ENCODE data around the gene RBFOX2.
A peak's percentile ranks its signal among the peaks of the same experiment; 100 is the strongest.

The RBFOX2 gene

GRCh38 chr22:35971456-35972119 lies 57.0 kb downstream of the RBFOX2 start:
- FAIRE-seq: peak; percentile 96

GRCh38 chr22:35970616-35971455 lies 57.8 kb downstream of the RBFOX2 start:
- FAIRE-seq: no peak

DNA sequence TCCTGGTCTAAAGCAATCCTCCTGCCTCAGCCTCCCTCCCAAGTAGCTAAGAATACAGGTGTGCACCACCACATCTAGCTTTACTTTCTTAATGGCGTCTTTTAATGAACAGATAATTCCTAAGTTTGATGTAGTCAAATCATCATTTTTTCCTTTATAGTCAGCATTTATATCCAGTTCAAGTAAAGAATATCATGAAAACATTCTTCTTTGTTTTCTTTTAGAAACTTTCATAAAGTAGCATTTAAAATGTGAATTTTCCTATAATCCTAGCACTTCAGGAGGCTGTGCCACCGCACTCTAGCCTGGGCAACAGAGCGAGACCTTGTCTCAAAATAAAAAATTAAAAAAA lies 61.6 kb downstream of the RBFOX2 start:
- FAIRE-seq: no peak

GRCh38 chr22:35966314-35967045 lies 62.1 kb downstream of the RBFOX2 start:
- FAIRE-seq: no peak

- FAIRE-seq: no peak
Observed at GRCh38 chr22:35963237-35963810, 65.3 kb downstream of the RBFOX2 start.

GRCh38 chr22:35961480-35962295 lies 66.9 kb downstream of the RBFOX2 start:
- peak; percentile 31 for FAIRE-seq

- no peak for FAIRE-seq
Observed at GRCh38 chr22:35960854-35961253, 67.8 kb downstream of the RBFOX2 start.

GRCh38 chr22:35959121-35959800 lies 69.4 kb downstream of the RBFOX2 start:
- no peak for FAIRE-seq

DNA sequence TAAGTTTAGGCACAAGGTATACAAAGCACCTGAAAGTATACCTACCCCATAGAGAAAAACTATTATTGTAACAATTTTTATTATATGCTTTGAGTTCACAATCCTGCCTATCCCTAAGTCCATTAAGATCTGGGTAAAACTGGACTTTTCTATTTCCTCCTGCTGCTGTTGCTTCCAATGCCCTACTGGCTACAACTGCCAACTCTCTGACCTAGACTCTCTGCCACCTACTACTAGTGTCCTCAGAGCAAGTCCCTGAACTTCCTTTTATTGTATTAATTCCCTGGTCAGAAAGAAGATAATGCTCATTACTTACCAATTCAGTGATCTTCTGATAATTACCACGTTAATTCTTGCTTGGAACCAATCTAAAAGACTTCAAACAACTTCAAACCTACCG lies 70.3 kb downstream of the RBFOX2 start:
- FAIRE-seq: no peak

DNA sequence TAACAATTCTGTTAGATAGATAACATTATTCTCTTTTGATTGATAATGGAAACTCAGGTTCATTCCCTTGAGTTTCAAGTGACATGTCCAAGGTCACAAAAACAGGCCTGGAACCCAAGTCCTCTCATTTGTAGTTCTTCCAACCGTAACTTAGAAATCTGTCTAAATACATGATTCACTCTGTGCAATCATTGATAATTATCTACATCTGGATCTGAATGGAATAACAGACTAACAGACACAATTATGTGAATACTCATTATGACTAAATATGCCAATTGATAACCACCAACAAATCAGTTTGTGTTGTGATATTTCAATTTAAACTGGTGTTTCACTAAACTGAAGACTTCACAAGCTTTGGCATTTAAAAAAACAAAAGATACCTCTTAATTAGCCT lies 71.0 kb downstream of the RBFOX2 start:
- no peak for FAIRE-seq

- FAIRE-seq: no peak
Observed at GRCh38 chr22:35956850-35957249, 71.8 kb downstream of the RBFOX2 start.

DNA sequence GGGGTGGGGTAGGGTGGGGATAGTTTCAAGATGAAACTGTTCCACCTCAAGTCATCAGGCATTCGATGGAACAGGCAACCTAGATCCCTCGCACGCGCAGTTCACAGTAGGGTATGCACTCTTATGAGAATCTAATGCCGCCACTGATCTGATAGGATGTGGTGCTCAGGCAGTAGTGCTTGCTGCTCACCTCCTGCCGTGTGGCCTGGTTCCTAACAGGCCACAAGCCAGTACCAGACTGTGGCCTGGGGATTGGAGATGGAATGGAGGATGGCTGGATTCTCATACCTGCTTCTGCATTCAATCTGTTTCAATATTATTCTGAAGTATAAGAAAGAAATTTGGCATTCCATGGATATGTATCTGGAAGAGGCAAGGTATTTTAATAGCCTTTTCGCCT lies 73.1 kb downstream of the RBFOX2 start:
- FAIRE-seq: no peak

- no peak for FAIRE-seq
Observed at GRCh38 chr22:35952576-35952975, 76.0 kb downstream of the RBFOX2 start.

DNA sequence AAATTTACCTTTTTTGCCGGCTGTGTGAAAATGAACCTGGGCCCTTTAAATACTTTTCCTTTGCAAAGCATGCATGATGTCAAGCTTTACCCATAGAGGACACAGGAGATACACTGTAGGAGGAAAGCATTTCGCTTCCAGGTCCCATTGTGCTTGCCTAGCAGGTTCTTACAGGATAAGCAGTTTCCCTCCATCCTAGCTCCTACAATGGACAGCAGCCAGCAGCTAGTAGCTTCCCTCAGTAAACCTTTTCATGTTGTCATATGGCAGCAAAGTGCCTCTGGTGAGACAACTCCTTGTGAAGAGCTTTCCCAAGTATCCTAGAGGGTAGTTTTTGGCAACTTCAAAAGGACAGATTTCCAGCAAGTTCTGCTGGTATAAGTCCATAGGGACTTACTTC lies 78.4 kb downstream of the RBFOX2 start:
- FAIRE-seq: no peak

DNA sequence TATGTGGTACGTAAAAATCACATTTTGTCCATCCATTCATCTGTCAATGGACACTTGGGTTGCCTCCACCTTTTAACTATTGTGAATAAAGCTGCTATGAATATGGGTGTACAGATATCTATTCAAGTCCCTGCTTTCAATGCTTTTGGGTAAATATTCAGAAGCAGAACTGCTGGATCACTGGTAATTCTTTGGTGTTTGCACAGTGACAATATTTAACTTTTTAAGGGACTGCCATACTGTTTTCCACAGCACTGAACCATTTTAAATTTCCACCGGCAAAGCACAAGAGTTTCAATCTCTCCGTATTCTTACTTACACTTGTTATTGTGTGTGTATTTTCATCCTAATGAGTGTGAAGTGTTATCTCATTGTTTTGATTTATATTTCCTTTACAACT lies 79.4 kb downstream of the RBFOX2 start:
- FAIRE-seq: no peak

- no peak for FAIRE-seq
Observed at GRCh38 chr22:35947794-35948425, 80.7 kb downstream of the RBFOX2 start.

- no peak for FAIRE-seq
Observed at GRCh38 chr22:35944458-35944857, 84.2 kb downstream of the RBFOX2 start.

- FAIRE-seq: no peak
Observed at GRCh38 chr22:35940166-35940565, 88.5 kb downstream of the RBFOX2 start.

- FAIRE-seq: no peak
Observed at GRCh38 chr22:35938226-35938625, 90.4 kb downstream of the RBFOX2 start.

GRCh38 chr22:35930933-35931332 lies 97.7 kb downstream of the RBFOX2 start:
- FAIRE-seq: peak; percentile 82

DNA sequence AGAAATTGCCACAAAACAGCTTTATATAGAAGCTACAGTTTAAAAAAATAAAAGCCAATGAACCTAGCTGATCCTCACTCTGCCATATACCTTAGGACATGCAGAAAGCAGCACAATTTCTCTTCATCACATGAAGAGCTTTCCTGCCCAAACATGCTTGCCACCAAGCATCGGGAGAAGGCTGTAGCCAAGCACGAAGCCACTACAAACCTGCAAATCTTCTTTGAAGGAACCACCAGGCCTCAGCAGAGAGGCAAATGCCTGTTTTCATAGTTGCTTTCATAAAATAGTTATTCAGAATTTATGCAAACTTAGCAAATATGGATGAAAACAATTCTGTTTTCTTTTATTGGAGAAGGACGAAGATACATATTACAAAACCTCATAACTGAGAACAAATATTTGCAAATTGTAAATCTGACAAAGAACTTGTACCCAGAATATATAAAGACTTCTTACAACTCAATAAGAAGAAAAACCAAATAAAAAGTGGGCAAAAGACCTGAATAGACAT lies 100.3 kb downstream of the RBFOX2 start:
- no peak for FAIRE-seq

Data from endometrium (tissue), 2 donors.